Measurements from ENCODE around the gene MAST4.

The MAST4 gene

GRCh38 chr5:66874004-66874403, 277.8 kb downstream of the MAST4 start:
- no peak for DNase-seq (ENCODE audit: low spot score)

- DNase-seq (ENCODE audit: low spot score), result no peak
Measured at GRCh38 chr5:66875315-66875714, 279.1 kb downstream of the MAST4 start.

- no peak for DNase-seq (ENCODE audit: low spot score)
Measured at GRCh38 chr5:66876266-66876807, 280.1 kb downstream of the MAST4 start.

GRCh38 chr5:66877843-66878242, 281.6 kb downstream of the MAST4 start:
- DNase-seq (ENCODE audit: low spot score), result no peak

- DNase-seq (ENCODE audit: low spot score), result no peak
Measured at GRCh38 chr5:66880401-66880800, 284.2 kb downstream of the MAST4 start.

GRCh38 chr5:66881480-66882161, 285.4 kb downstream of the MAST4 start:
- DNase-seq (ENCODE audit: low spot score), result no peak

GRCh38 chr5:66882606-66883227, 286.5 kb downstream of the MAST4 start:
- no peak for DNase-seq (ENCODE audit: low spot score)

GRCh38 chr5:66884564-66885243, 288.5 kb downstream of the MAST4 start:
- DNase-seq (ENCODE audit: low spot score), result no peak

GRCh38 chr5:66886941-66887340, 290.7 kb downstream of the MAST4 start:
- DNase-seq (ENCODE audit: low spot score), result no peak

GRCh38 chr5:66888613-66889012, 292.4 kb downstream of the MAST4 start:
- no peak for DNase-seq (ENCODE audit: low spot score)

GRCh38 chr5:66889056-66889455, 292.9 kb downstream of the MAST4 start:
- no peak for DNase-seq (ENCODE audit: low spot score)

GRCh38 chr5:66889524-66889923, 293.3 kb downstream of the MAST4 start:
- DNase-seq (ENCODE audit: low spot score), result no peak

- DNase-seq (ENCODE audit: low spot score), result no peak
Measured at GRCh38 chr5:66891184-66891925, 295.2 kb downstream of the MAST4 start.

GRCh38 chr5:66892716-66893115, 296.5 kb downstream of the MAST4 start:
- DNase-seq (ENCODE audit: low spot score), result no peak

- DNase-seq (ENCODE audit: low spot score), result no peak
Measured at GRCh38 chr5:66894480-66895240, 298.5 kb downstream of the MAST4 start.

- DNase-seq (ENCODE audit: low spot score), result no peak
Measured at GRCh38 chr5:66896171-66896570, 300.0 kb downstream of the MAST4 start.

- DNase-seq (ENCODE audit: low spot score), result no peak
Measured at GRCh38 chr5:66897356-66897755, 301.2 kb downstream of the MAST4 start.

- DNase-seq (ENCODE audit: low spot score), result no peak
Measured at GRCh38 chr5:66898241-66898995, 302.2 kb downstream of the MAST4 start.

- DNase-seq (ENCODE audit: low spot score), result no peak
Measured at GRCh38 chr5:66903218-66903617, 307.0 kb downstream of the MAST4 start.

- no peak for DNase-seq (ENCODE audit: low spot score)
Measured at GRCh38 chr5:66903709-66904108, 307.5 kb downstream of the MAST4 start.

- no peak for DNase-seq (ENCODE audit: low spot score)
Measured at GRCh38 chr5:66904189-66904588, 308.0 kb downstream of the MAST4 start.

Data from AG08396 (cell line).